Loucy (cell line): Measurements from ENCODE around the gene MAB21L4.

ENCODE experiments used
- H2AFZ ChIP-seq: fragments of 200-600 bp; sonication (generic); 2 replicates; pipeline ENCODE4 v1.6.0; 2016; ENCODE audit warnings: antibody characterized with exemption, mild to moderate bottlenecking, low read length, moderate library complexity
- H3F3A ChIP-seq: fragments of 200-600 bp; 2 replicates; pipeline ENCODE4 v1.6.0; 2016; ENCODE audit warnings: antibody characterized with exemption, low read depth, mild to moderate bottlenecking
- H3K27me3 ChIP-seq: fragments of 200-600 bp; sonication (generic); 2 replicates; pipeline ENCODE4 v1.6.1; 2014; ENCODE audit warnings: low read length, mild to moderate bottlenecking; ENCODE audit not compliant: insufficient read depth, poor library complexity, severe bottlenecking
- H3K36me3 ChIP-seq: fragments of 200-600 bp; sonication (generic); 2 replicates; pipeline ENCODE4 v1.6.1; 2016; ENCODE audit warnings: low read length; ENCODE audit not compliant: insufficient read depth
- H3K4me1 ChIP-seq: fragments of 200-600 bp; sonication (generic); 2 replicates; pipeline ENCODE4 v1.5.1; 2014; ENCODE audit warnings: low read length, mild to moderate bottlenecking; ENCODE audit not compliant: insufficient read depth, poor library complexity, severe bottlenecking
- H3K4me2 ChIP-seq: fragments of 200-600 bp; sonication (generic); 2 replicates; pipeline ENCODE4 v1.6.0; 2014; ENCODE audit warnings: antibody characterized with exemption, low read length, low read depth, mild to moderate bottlenecking; ENCODE audit not compliant: poor library complexity, severe bottlenecking
- H3K4me3 ChIP-seq: fragments of 200-600 bp; sonication (generic); 2 replicates; pipeline ENCODE4 v1.5.1; 2014; ENCODE audit warnings: low read length, mild to moderate bottlenecking, mixed read lengths; ENCODE audit not compliant: poor library complexity, severe bottlenecking
- H3K79me2 ChIP-seq: fragments of 200-600 bp; sonication (generic); 2 replicates; pipeline ENCODE4 v1.6.1; 2014; ENCODE audit warnings: low read length; ENCODE audit not compliant: insufficient read depth
- H3K9ac ChIP-seq: fragments of 200-600 bp; sonication (generic); 2 replicates; pipeline ENCODE4 v1.6.0; 2014; ENCODE audit warnings: mild to moderate bottlenecking, low read depth, low read length, moderate library complexity; ENCODE audit not compliant: poor library complexity, severe bottlenecking
- H3K9me2 ChIP-seq: fragments of 200-600 bp; sonication (generic); replicated peaks from 2 replicates; pipeline ENCODE4 v1.6.1; 2016; ENCODE audit warnings: low read depth, low read length, mixed read lengths
- H3K9me3 ChIP-seq: fragments of 200-600 bp; sonication (generic); 2 replicates; pipeline ENCODE4 v1.6.1; 2014; ENCODE audit warnings: mild to moderate bottlenecking, antibody characterized with exemption, low read length, low read depth; ENCODE audit not compliant: insufficient read depth
- H4K20me1 ChIP-seq: fragments of 200-600 bp; sonication (generic); 2 replicates; pipeline ENCODE4 v1.6.0; 2014; ENCODE audit warnings: antibody characterized with exemption, low read length, mild to moderate bottlenecking; ENCODE audit not compliant: insufficient read depth, poor library complexity, severe bottlenecking
- CTCF ChIP-seq: fragments of 200-600 bp; sonication (generic); conservative IDR thresholded peaks from 2 replicates; pipeline ENCODE4 v1.5.1; 2014; ENCODE audit warnings: mild to moderate bottlenecking, antibody characterized with exemption, low read length
- EZH2phosphoT487 ChIP-seq: fragments of 200-600 bp; IDR thresholded peaks from 2 replicates; pipeline ENCODE4 v1.6.1; 2018; ENCODE audit warnings: antibody characterized with exemption, mild to moderate bottlenecking, moderate library complexity, borderline replicate concordance

The MAB21L4 gene

GRCh38 chr2:240899468-240899865, 3.5 kb upstream of the MAB21L4 start:
- Histone ChIP-seq H3K27me3 (no peaks in the 10 kb centered on the region), H3K9me3 (no peaks in the 10 kb centered on the region), H3K79me2 (no peaks in the 10 kb centered on the region), H4K20me1 (no peaks in the 10 kb centered on the region), H3K4me3 (no peak overlapping the region), H3K4me2 (no peak overlapping the region), H3K9me2 (no peaks in the 10 kb centered on the region), H3K9ac (no peak overlapping the region), H2AFZ (no peak overlapping the region), H3F3A (no peaks in the 10 kb centered on the region), H3K36me3 (no peaks in the 10 kb centered on the region), H3K4me1 (no peaks in the 10 kb centered on the region)
- no peak for TF ChIP-seq EZH2phosphoT487

DNA sequence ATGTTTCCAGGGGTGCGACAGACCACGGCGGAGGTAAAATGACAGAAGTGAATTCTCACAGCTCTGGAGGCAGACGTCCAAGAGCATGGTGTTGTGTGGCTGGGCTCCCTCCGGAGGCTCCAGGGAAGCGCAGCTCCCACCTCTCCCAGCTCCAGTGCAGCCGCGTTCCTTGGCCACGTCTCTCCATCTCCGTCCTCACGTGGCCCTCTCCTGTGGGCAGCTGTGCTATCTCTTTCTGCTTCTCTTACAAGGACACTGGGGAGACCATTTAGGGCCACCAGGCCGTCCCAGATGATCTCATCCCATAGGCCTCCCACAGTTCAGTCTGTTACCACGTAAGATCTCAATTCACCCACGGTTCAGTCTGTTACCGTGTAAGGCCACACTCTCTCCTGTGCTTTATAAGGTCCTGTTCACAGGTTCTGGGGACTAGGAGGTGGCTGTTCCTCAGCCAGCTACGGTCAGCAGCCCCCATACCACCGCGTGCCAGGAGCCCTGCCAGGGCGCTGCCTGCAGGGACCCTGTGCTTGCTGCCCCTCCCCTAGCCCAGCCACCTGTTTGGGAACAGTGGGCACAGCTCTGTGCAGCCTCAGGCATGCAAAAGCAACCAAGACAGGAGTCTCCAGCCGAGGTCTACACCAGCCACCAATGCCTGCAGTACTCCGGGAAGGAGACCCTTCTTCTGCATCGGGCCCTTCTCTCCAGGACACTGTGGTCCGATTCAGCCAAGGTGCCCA, 2.9 kb upstream of the MAB21L4 start:
- TF ChIP-seq CTCF (no peak), EZH2phosphoT487 (no peak)
- Histone ChIP-seq H3K79me2 (no peaks in the 10 kb centered on the region), H3K27me3 (no peaks in the 10 kb centered on the region), H4K20me1 (no peaks in the 10 kb centered on the region), H3F3A (no peaks in the 10 kb centered on the region), H2AFZ (no peak overlapping the region), H3K36me3 (no peaks in the 10 kb centered on the region), H3K9me2 (no peaks in the 10 kb centered on the region), H3K4me1 (no peaks in the 10 kb centered on the region), H3K4me2 (no peak overlapping the region), H3K4me3 (no peak overlapping the region), H3K9me3 (no peaks in the 10 kb centered on the region), H3K9ac (no peak overlapping the region)

- no peak for TF ChIP-seq EZH2phosphoT487
- TF ChIP-seq CTCF = no peak
- Histone ChIP-seq H3K79me2 (no peaks in the 10 kb centered on the region), H3K4me3 (no peak overlapping the region), H3K27me3 (no peaks in the 10 kb centered on the region), H3K9me2 (no peaks in the 10 kb centered on the region), H3F3A (no peaks in the 10 kb centered on the region), H3K9me3 (no peaks in the 10 kb centered on the region), H3K4me2 (no peak overlapping the region), H3K9ac (no peak overlapping the region), H4K20me1 (no peaks in the 10 kb centered on the region), H3K4me1 (no peaks in the 10 kb centered on the region), H2AFZ (no peak overlapping the region), H3K36me3 (no peaks in the 10 kb centered on the region)
These were observed 2.3 kb upstream of the MAB21L4 start for GRCh38 chr2:240898108-240898730.
